NCI-H446 (cell line): ENCODE results near the gene GRM8.

Experiments used
- DNase-seq, 2 experiments: peaks; one replicate each; lab custom pipeline; 2025; lab: John Stamatoyannopoulos, UW

The GRM8 gene

DNA sequence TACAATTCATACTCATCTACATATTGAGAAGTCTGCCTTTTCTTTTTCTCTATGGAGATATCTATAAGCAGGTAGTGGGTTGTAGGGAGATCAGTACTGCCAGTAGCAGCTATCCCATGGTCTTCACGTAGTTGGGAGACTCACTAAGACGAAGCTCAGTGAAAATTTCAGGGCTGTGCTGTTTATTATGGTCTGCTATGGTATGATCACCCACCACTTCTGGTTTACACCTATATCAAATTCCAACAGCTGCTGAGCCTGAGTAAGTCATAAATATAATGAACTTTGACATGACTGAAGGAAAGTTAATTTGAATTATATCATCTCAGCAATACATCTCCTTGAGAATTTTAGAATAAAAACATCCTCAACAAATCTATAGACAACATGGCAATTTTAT is 741.7 kb downstream of the GRM8 start:
- no peak for DNase-seq

DNA sequence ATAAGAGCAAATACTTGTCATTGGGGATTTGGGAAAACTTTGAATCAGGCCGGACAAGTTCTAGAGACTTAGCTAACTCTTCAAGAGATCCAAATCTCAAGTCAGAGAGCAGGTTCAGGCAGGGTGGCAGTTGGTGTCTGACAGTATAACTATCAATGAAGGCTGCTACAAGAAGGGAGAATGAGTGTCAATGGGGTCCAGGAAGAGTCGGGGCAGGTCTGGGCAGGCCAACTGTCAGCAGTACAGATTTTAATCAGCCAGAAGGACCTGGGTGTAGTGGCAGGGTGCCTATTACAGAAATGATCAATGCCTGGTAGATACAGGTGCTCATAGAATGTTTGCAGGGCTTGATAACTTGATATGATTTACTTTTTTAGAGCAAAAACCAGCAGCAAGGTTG is 751.1 kb downstream of the GRM8 start:
- DNase-seq, result no peak

DNA sequence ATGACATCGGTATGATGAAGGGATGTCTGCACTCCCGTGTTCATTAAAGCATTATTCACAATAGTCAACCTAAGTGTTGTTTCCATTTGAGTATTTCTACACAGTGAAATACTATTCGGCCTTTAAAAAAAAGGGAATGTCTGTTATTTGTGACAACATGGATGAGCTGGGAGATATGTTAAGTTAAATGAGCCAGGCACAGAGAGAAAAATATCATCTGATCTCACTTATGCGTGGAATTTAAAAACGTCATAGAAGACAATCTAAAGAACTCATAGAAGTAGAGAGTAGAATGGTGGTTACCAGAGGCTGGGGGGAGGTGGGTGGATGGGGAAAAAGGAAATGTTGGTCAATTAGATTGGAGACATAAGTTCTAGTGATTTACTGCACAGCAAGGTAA is 753.3 kb downstream of the GRM8 start:
- DNase-seq, result no peak

DNA sequence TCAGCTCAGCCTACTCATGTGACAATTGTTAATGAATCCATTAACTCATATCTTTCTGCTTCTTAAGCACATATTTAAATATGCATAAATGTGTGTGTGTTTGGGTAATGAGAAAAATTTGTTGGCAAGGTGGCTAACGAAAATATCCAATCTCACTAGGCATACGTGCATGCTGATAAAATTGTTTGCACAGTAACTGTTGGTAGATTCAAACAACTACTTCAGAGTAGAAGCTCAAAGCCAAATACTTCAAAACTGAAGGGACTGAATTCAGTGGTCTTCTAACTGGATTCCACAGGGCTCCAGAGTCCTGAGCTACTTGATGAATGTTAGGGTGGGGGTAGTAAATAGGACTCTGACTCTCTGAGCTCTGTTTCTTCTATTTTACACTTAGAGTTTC is 757.0 kb downstream of the GRM8 start:
- no peak for DNase-seq

DNA sequence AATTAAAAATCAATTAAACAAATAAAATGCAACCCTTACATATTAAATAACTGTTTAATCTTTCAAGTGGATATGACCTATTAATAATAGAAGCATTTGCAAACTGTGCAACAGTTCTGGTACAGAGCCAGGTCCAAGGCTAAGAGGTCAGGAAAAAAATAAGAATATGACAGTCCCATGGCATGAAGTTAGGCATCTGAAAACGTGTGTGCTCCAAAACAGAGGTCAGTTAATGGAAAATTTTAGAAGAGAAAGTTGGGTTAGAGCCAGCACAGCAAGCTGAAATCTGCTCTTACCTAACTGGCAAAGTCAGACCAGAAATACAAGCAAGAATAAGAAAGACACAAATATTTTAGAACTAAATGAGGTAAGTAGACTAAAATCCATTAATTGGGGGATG is 757.7 kb downstream of the GRM8 start:
- DNase-seq, result no peak

DNA sequence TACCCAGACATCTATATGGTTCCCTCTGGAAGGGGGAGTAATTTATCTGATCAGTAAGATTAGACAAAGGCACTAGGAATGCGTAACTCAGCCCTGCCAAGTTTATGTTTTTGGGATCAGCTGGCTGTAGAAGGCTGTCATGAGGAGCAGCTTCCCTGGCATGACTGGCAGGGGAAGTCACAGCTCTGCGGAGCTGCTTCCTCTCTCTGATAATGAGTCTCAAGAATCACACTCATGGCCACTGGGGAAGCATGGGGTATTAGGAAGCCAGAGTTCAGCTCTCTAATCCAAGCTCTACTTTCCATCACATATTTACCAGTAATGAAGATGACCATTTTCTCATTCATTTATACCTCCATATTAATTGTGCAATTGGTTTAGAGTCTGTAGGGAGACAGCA is 758.9 kb downstream of the GRM8 start:
- no peak for DNase-seq

DNA sequence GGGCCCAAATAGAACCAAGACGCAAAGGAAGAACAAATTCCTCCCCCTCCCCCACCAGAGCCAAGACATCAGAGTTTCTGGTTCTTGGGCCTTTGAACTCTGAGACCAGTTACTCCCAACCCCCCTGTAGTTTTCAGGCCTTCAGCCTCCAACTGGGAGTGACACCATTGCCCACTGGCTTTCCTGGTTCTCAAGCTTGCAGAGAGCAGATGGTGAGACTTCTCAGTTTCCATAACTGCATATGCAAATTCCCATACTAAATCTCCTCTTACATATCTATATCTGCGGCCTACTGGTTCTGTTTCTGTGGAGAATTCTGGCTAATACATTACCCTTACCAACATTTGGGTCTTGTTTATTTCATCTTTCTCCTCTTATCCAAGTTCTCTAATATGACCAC is 762.9 kb downstream of the GRM8 start:
- no peak for DNase-seq

DNA sequence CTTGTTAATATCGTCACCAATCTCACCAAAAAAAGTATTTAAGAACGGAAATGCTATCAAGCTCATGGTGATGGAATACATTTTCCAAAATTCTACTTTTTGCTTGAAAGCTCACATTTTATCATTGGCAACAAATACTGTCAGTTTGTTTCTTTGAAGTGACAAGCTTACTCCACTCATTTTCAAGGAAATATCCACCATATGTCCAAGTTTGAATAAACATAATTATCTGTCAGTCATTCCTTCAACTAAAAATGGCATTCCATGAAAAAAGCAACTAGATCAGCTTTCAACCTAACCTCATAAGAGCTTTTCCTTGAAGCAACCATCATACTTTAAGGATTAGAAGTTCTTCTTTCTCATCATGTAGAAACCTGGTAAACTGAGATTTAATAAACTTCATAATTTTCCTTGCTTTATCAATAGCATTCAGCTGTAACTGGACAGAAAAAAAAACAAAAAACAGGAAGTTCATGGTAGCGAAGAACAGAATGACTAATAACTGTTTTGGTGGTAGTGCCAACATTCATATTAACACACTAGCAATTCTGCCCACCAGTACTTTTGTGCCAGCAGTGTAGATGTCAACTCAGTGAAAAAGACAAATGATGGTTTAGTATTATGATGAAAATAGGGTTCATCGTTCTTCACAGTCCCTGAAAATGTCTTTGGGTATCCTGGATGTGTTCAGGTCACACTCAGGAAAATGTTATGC is 764.9 kb downstream of the GRM8 start:
- DNase-seq, result no peak

DNA sequence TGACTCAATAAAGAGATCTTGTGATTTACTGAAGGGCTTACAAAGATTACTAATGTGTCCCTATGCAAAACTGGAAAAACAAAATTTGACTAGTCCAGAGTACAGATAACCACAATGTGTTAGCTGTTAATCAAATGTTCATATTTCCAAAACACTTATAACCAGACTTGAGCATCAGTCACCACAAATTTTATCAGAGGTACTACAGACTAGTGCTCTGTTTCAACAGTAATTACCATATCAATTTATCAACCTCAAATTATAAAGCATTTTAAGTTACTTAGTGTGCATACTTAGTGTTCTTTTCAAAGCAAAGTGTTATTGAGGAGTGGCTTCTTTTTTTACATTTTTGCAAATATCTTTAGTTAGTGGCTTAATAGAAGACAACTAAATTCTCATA is 765.9 kb downstream of the GRM8 start:
- no peak for DNase-seq

DNA sequence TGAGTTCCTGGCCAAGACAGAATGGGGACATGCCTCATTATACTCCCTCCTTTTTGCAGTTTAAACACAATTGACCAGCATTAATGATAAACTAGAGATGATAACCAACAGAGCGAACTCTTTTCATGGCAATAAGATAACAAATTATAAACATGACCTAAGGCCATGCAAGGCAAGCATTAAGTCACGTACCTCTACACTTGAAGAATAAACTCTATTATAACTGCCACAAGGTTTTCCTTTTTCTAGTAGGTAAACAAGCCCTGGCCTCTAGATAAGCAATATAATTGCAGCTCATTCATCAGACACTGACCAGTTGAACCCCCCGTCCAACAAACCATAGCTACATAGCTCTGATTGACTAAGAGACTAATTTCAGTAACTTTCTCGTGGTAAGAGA is 767.0 kb downstream of the GRM8 start:
- DNase-seq, result no peak

DNA sequence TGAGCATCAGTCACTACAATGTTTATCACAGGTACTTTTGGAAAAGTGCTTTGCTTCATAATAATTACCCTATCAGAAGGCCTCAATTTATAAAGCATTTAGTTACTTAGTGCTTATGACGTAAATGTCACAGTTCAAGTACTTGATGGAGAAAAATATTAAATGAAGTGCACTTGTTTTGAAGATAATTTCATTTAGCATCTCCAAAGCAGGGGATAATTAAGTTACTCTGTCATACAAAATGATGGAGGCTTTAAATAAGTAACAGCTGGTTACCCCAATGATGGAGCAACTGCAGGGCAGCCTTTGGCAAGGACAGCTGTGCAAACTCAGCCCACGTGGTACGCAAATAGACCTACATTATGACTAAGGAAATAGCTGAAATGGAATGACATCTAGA is 768.8 kb downstream of the GRM8 start:
- no peak for DNase-seq

DNA sequence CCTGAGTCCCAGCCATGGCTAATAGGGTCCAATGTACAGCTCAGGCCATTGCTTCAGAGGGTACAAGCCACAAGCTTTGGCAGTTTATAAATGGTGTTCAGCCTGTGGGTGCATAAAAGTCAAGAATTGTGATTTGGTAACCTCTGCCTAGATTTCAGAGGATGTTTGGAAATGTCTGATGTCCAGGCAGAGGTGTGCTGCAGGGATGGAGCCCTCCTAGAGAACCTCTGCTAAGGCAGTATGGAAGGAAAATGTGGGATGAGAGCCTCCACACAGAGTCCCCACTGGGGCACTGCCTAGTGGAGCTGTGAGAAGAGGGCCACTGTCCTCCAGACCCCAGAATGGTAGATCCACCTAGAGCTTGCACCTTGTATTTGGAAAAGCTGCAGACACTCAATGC is 779.9 kb downstream of the GRM8 start:
- no peak for DNase-seq

DNA sequence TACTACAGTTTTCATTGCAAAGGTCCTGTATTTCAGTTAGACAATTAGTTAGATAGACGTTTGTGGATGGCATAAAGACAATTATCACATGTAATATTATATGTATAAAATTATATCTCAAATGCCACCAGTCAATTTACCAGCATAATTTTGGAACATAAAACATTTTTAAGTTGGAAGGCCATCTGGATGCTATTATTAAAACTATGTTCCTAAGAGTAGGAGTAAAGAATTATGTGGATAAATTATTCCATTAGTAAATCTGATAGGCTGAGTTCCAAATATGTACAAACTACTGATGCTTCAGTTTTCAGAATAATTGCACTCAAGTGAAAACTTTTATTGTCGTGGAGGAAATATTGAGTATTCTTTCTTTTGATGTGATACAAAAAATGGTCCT is 790.3 kb downstream of the GRM8 start:
- DNase-seq, result no peak

DNA sequence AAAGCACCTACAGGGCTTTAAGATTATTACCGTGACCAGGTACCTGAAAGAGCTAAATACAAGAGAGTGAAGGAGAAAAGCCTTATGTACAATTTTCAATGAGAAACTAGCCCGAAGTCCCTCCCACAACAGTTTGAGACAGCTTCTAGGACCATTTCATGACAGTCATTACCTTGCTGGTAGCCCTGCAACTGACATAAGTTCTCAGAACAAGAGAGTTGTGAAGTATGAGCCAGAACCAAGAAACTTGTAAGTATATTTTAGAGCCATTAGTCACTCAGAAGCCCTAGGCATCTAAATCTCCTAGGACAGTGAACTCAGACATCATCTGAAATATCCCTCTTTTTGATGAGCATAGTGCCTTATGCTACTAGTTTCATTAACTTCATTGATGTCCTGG is 792.1 kb downstream of the GRM8 start:
- DNase-seq, result no peak

DNA sequence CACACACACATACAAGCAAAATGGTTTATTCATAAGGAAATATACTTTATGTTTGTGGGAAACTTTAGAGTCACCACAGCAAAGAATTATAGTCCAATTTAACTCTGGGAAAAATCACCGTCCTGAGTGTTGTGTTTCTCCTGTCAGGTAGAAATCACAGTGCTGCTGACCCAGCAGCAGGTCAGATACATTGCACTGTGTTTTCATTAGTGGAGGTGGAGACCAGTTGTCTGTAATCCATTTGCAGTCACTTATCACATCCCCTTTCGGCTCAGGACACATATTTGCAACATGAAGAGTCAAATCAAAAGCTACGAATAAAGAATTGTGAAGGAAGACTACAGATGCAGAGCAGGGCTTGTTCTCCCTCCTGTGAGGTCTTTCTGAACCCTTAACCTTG is 799.6 kb downstream of the GRM8 start:
- no peak for DNase-seq

DNA sequence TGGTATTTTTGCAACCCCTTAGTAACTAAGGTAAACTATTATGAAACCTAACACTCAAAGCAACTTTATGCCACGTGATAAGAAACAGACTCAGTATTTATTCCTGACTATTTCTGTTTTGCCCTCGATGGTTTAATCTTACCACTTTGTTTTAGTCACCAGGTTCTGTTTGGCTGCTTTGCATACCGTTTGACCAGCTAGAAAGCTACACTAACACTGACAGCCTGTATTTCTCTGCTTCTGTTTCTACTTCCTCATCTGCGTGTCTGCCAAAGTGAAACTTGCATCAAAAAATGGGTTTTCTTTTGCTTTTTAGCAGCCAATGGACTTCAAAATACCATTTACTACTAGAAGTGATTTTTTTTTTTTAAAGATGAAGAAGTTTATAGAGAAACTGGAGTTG is 802.5 kb downstream of the GRM8 start:
- DNase-seq, result no peak

DNA sequence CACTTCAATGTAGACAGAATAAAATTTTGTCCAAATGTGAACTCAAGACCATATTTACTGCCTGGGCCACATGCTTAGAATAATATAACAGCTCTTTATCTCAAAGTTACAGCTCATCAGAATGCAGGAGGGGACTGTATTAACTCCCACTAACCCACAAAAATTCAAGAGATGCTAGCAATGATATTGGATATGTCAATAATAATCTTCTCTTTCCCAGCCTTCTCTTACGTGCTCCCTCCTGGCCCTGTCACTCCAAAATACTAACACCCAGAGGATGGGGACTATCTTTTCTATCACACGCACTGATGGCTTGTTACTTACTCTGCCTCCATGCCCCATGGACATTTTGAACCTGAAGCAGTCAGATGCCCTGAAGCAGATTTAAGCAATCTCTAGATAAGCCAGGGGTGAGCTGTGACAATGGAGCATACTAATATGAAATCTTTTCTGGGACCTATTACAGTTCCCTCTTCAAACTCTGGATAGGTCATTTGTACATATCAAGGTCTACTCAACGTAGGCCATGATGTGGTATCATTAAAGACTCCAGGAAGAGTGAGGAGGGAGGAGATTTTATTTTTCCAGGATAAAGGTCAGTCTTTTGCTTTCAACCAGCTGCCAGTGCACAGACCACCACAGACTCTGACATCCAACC is 803.0 kb downstream of the GRM8 start:
- DNase-seq, result no peak

DNA sequence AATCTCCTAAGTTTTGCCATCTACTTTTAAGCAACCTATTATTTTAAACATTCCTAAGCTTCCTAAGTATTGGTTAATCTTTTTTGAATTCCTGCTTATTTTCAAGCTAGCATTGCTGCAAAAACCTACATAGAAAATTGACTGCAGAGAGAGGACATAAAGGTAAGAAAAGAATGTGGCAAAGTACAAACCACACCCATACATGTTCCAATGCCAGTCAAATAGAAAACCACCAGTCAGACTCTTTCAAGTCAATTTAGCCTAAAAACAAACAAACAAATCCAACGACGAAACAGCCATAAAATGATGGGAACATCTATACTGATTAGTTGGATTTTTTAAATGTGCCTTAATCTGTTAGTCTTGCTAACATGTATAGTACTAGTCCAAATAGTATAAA is 804.8 kb downstream of the GRM8 start:
- no peak for DNase-seq

DNA sequence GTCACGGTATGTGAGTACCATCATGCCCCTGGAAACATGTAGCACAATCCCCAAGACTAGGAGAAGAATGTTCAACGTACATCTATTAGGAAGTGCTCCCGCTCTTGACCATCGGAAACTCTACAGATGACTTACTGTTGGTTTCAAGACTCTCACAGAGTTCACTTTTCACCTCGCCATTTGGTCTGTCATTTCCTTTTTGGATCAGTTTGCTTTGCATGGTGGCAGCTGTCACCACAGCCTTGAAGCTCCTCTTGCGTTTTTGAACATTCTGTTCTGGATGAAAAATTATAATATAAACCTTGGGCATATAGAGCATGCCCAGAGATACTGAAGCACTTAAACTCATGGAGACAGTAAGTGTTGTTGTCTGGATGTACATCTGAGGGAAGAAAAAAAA is 806.8 kb downstream of the GRM8 start:
- DNase-seq, result no peak

DNA sequence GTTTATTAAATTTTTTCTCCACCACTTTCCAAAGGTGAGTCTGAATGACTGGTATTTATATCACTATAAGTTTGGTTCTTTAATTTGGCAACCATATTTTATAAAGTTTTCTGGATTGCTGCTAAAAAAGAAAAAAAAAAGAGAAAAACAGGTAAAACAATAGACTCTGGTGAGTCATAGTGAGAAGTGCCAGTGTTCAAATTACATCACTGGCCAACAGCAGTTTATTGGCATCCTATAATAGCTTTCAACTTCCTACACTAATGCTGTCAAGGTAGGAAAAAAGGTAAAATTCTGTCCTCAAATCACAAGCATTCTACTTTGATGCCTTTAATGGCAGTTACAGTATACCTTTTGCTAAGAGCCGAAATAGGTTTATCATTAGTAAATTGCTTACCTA is 808.8 kb downstream of the GRM8 start:
- DNase-seq, result no peak

DNA sequence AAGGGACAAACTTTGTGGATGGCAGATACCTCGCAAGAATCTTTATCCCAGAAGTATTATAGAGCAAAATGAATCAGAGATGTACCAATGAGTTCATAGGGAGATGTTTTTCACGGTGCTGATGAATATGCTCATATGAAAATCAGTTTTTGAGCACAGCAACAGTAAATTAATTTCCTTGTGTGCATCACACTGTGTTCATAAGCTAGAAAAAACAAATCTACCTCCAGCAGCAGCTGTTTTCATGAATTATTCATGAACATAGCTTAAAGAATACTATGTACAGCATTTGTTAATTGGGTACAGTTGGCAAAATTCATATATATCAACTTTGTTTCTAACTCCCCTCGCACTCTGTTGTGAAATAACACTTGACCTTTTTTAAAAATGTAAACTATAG is 809.8 kb downstream of the GRM8 start:
- DNase-seq, result no peak

DNA sequence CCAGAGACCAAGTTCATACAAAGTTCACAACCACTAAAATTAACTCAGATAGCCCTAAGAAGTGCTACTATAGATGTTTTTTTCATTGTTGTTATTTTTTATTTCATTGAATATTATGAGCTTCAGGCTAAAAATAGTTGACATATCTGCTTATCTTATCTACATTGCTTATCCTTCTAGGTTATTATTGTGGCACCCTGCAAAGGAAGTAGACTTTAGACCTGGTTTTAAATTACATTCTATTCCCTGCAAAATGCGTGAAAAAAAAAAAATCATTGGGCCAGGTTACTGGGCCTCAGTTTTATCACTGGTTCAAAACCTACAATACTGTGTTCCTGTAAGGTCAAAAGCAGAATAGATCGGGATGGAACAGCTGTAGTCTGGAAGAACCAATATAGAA is 811.0 kb downstream of the GRM8 start:
- DNase-seq, result no peak

DNA sequence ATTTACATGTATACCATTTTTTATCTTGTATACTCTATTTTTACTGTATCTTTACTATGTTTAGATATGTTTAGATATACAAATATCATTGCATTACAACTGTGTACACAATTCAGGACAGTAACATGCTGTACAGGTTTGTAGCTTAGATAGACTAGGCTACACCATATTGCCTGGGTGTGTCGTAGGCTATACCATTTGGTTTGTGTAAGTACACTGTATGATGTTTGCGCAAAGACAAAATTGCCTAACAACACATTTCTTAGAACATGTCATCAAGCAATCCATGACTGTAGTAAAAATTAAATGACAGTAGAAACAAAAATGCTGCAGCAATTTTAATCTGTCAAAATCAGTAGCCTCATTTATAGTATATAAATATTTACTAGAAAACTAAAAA is 812.2 kb downstream of the GRM8 start:
- DNase-seq, result no peak

DNA sequence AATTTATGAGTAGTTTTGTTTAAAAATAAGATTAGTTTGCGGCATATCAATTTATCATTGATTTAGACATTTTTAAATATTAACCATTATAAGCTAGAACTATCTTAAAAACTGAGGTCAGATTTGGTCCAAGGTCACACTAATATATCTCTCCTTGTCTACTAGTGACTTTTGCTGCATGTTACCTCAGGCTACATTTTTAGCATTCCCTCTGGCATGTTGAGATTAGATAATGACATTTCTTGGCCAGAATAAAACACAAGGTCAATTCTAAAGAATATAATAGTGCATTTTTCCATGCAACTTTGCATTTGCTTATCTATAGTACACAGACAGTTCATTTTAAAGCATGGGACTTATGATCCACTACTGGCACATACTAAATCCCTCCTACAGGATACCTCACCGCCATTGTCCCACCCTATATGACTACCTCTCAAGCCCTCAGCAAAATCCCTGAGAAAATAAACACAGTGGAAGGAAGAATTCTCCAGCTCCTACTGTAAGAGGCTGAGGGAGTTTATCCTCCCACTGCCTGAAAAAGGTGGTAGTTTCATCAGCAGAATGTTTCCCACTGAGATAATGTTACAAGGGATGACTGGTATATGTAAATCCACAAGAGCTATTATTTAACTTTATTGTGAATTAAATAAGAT is 816.4 kb downstream of the GRM8 start:
- DNase-seq, result no peak
